ENCODE data around the gene CSGALNACT2.

CSGALNACT2 gene

DNA sequence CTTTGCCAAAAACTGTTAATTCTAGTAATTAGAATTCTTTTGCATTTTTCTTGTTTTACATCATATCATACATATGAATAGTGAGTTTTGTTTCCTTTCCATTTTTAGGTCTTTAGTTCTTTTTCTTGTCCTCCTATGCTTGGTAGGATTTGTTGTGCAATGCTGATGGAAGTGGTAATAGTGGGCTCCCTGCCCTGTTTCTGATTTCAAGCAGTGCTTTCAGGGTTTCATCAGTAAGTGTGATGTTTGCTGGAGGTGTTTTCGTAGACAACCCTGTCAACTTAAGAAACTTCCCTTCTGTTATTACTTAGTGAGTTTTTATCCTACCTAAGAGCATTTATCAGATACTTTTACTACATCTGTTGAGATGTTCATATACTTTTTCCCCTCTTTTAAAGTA, 50.5 kb downstream of the CSGALNACT2 start:
- no peak for DNase-seq

GRCh38 chr10:43190289-43190688, 52.0 kb downstream of the CSGALNACT2 start:
- DNase-seq, result no peak

GRCh38 chr10:43190775-43191174, 52.5 kb downstream of the CSGALNACT2 start:
- DNase-seq, result no peak

DNA sequence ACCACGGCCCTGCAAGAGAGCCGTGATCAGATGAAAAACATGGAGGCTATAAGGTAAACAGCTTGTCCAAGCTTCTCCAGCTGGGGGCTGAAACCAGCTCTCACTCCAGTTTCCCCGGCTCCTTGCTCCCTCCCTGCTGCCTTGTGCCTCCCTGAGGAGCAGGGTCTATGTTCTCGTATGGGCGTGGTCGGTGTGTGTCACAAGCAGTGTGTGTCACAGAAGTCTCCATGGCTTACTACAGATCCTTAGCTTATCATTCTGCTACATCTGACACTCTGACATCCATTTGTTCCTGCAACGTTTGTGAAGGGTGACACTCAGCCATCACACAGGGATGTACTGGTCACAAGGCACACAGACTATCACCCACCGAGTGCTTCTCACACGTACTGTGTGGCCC, 54.6 kb downstream of the CSGALNACT2 start:
- no peak for DNase-seq

DNA sequence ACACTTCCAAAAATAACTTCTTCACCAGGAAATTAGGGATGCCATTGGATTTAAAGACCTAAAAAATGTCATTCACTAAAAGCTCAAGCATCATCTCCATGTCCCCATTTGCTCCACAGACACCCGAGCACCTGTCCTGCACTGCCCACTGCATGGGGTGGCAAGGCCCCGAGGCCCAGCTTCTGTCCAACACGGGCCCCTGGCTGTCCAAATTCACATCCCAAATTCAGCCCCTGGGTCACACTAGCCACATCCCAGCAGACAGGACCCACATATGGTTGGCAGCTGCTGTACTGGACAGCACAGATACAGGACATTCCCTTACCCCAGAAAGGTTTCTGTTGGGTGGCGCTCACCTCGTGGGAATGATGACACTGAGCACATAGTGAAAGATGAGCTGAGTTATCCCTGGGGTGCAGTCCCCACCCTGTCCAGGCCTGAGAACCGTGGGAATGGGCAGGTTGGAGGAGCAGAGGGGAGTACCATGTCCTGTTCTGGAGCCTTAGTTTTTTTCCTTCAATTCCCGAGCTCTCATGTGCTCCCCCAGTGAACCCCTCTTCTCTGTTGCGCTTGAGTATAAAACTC, 55.3 kb downstream of the CSGALNACT2 start:
- peak; percentile 18 for DNase-seq

DNA sequence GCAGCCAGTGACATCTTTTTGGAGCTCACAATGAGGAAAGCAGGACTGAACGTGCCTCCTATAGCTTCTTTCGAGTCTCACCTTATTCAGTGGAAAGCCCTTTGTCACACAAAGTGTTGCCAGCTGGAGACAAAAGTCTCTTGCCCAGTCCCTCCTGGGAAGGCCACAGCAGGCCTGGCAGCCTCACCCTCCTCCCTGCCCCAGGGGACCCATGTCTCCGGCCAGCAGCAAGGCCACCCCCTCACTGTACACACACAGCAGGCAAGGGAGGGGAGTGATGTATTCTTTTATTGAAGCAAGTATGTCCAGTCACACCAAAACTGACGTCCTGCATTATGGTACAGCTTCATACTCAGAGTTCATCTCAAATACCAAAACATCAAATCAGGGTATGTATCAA, 56.0 kb downstream of the CSGALNACT2 start:
- no peak for DNase-seq

GRCh38 chr10:43194859-43195258, 56.6 kb downstream of the CSGALNACT2 start:
- no peak for DNase-seq

DNA sequence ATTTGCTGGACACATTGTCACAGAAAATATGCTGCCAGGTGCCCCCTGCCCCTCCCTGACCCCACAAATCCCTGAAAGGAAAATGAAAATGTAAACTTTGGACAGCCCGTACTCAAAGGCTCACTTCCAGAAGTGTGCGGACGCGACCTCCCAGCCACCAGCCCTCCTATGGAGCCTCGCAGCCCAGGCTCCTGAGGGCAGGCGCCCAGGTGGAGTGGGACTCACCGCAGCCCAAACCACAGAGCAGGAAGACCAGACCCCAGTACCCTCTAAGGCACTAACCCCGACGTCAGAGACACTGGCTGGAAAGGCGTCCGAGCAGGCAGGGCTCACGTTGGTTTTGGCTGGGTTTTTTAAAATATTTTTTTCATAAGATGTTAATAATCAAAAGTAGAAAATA, 57.3 kb downstream of the CSGALNACT2 start:
- no peak for DNase-seq

- DNase-seq, result no peak
Measured at GRCh38 chr10:43196131-43196980, 58.1 kb downstream of the CSGALNACT2 start.

DNA sequence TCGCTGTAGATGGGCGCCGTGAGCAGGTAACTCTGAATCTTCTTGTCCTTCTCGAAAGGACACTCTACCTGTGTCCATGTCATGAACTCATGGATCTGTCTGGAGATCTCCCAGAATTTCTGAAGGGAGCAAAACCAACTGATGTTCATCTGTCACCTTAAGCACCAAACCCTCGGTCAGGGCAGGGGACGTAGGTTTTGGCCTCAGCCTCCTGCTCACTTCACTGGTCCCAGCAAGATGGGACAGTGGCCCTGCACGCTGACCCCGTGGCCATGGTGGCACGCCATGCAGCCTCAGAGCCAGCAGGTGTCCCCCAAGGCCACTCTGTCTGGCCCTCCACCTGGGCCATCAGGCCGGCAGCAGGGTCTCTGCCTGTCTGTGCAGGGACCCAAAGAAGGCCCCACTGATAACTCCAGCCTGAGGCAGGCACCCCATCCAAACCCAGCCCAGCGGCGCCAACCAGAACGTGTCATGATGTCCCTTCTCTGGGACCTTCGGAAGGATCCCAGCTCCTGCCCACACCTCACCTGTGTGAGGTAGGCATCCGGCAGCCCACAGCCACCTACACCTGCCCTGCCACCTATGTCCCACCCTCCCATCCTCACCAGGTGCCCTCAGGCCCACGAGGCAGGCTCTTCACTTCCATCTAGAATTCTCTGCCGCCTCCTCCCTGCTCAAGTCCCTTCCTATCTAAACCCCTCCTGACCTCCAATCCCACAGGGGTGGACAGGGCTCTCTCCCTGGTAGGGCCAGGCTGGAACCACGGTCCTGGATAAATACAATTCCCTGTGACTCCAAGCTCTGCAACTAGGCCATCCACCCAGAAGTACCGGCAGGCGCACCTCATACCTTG, 59.0 kb downstream of the CSGALNACT2 start:
- DNase-seq, result no peak

DNA sequence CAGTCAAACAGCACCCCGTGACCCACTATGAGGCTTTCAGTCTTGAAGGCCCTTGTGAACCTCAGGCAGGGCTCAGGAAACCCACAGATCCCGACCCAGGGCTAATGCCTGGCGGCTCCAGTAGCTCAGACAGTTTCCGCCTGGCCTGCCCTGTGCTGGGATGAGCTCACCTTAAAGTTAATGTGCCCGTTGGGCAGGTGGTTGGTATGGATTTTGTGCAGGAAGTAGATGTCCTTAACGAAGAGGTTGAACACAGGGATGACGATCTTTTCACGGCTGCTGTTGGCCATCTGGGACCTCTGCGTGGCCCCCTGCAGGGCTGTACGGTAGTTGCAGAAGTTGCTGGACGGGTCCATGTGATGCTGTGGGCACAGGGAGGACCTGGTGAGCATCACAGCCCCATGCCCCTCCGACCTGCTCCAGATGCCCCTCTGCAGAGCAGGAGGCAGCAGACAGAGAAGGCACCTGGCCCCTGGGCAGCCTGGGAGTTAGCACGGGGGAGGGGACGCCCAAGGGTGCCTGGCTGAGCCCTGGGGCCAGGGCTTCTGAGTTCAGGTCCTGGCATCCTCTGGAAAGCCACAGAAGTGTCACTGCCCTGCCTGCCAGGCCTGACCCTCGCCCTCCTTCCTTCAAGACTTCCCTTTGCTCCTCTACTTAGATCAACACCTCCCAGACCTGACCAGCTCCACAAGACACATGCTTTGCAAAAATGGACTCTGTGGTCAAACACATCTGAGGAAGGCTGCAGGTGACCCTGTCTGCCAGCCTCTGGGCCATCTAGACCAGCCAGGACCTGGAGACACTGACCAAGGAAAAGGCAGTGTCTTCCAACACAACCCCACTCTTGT, 59.8 kb downstream of the CSGALNACT2 start:
- peak; percentile 53 for DNase-seq

DNA sequence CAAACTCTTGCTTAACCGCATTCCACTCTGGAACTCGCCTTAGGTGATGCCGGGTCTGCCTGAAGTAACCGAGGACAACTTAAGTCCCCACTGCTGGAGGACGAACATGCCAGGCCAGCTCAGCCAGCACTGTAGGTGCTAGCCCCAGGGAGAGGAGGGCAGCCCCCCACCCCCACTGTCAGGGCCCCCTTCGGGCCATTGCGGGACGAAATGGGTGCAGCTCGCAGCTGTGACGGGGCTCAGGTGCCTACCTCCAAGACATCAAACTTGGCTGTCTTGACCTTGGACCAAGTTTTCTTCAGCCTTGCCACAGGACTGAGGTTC, 60.4 kb downstream of the CSGALNACT2 start:
- DNase-seq, result no peak

GRCh38 chr10:43199088-43199683, 60.9 kb downstream of the CSGALNACT2 start:
- DNase-seq, result peak; percentile 18

GRCh38 chr10:43199684-43200537, 61.7 kb downstream of the CSGALNACT2 start:
- peak; percentile 19 for DNase-seq

GRCh38 chr10:43200538-43201390, 62.5 kb downstream of the CSGALNACT2 start:
- no peak for DNase-seq

DNA sequence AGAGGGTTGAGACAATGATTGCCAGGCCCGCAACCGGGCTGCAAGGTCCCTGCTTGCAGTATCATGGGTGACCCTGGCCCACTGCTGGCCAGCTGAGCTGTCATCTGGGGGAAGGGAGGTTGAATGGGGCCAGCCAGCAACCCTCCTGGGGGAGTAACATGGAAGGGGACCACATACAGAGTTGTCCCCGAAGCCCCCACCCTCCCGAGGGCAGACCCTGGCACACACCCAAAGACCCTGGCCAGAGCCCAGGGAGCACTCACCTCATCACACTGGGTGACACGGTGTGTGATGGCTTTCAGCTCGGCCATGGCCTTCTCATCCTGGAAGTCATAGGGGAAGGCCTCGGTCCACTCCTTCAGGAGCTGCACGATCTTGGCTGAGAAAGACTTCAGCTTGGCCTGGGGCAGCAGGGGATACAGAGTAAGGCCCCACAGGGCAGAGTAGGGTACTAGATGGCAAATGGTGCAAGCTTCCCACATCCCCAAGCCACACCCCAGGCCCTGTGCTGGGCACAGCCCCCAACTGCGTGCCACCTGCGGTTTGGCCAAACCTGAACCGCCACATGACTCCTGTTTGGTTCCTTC, 63.4 kb downstream of the CSGALNACT2 start:
- peak; percentile 19 for DNase-seq

- DNase-seq, result peak; percentile 78
Measured at GRCh38 chr10:43202224-43202656, 64.0 kb downstream of the CSGALNACT2 start.

DNA sequence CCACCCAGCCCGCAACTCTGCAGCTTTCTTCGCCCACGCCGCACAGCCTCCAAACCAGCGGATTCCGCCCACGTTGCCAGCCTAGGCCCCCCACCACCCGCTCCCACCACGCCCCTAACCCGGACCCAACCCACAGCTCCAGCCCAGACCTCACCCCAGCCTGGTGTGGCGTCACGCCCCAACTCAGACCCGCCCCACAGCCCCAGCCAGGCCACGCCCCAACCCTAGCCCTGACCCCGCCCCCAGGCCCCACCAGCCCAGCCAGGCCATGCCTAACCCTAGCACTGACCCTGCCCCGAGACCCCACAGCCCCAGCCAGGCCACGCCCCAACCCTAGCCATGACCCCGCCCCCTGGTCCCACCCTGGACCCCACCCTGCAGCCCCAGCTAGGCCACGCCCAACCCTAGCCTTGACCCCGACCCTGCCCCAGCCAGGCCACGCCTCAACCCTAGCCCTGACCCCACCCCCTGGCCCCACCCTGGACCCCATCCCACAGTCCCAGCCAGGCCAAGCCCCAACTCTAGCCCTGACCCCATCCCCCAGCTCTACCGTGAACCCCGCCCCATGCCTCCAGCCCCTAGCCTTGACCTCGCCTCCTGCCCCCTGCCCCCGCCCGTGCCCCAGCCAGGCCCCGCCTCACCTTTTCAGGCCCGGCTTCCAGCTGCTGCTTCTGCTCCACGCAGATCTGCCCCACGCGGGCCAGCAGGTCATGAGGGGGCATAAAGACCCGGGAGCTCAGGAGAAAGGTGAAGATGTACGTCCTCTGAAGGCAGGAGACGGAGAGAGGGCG, 64.6 kb downstream of the CSGALNACT2 start:
- peak; percentile 75 for DNase-seq

DNA sequence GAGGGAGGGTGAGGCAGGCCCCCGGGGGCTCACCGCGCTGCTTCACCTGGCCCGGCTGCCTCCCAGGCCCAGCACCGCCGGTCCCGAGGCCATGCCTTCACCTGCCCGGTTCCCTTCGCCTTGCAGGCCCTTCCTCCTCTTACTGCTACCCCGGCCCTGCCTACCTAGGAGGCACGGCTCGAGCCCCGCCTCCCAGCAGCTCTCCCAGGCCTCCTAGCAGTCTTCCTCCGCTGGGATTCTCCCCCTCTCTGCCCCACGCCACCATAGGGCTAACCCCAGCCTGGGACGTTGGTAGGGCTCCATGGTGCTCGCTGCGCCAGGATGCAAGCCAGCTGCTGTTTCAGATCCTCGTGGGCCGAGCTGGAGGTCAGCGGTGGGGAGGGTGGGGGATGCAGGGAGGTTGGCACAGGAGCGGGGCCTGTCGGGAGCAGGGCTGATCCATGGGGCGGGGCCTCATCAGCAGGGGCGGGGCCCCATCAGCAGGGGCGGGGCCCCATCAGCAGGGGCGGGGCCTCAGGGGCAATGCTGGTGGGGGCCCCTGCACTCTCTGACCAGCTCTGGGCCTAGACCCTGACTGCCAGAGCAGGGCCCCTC, 65.3 kb downstream of the CSGALNACT2 start:
- DNase-seq, result peak; percentile 61

Data from stimulated activated CD8-positive, alpha-beta memory T cell treated with anti-CD3 and anti-CD28 coated beads, Interleukin-4, amount 100 ng/mL, for 48 hours (primary cell).